HG03135 (cell line): ENCODE results near the gene PLPP2.
"Not testable (repeated sequence)": the region's sequence is repeated elsewhere in the genome, so short reads cannot be mapped to it uniquely, and the experiment has no call there.

Source experiments
- ATAC-seq: cut with Tn5 transposase; IDR thresholded peaks from one replicate; pipeline ENCODE4 v1.9.1; 2021; ENCODE audit warnings: mild to moderate bottlenecking, moderate library complexity; ENCODE audit not compliant: unreplicated experiment

PLPP2 gene

DNA sequence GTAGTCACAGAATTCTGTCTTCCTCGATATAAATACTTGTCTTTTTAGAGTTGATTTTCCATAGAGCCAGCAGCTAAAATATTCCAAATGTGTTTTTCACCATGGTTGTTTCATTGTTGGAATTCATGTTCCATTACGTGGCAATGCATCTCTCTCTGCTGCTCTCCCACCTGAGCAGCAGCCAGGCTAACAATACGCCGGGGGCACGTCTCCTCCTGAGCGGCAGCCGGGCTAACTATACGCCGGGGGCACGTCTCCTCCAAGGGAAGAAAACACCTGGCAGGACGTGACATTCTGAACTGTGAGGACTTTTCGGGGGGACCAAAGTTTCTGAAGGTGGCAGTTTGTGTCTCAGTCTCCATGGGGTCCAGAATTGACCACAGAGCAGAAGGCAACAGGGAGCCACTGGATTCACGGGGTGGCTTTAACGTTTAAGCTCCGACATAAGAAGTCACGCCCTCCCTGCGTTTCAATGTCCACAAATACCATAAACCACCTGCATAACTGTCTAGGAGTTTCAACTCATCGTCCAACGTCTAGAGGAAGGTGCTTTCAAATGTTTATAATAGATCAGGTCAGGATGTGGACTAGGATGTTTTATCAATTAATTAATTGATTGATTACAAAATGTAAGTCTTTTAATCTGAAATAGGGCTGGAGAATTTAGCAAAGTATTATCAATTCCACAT is 15.1 kb downstream of the PLPP2 start:
- no peak for ATAC-seq

GRCh38 chr19:275000-275399 is 16.2 kb downstream of the PLPP2 start:
- ATAC-seq, result no peak

GRCh38 chr19:273393-273792 is 17.8 kb downstream of the PLPP2 start:
- no peak for ATAC-seq

- ATAC-seq, result no peak
Measured at GRCh38 chr19:271856-272255, 19.3 kb downstream of the PLPP2 start.

DNA sequence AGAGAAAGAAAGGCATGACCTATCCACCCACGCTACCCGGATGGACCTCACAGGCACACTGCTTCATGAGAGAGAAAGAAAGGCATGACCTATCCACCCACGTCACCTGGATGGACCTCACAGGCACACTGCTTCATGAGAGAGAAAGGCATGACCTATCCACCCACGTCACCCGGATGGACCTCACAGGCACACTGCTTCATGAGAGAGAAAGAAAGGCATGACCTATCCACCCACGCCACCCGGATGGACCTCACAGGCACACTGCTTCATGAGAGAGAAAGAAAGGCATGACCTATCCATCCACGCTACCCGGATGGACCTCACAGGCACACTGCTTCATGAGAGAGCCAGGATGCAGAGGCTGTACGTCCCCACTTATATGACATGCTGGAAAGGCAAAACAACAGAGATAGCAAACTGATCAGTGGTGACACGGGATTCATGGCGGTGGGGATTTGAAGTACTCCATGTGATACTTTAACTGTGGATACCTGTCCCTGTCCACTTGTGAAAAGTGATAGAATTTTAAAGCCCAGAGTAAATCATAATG is 20.4 kb downstream of the PLPP2 start:
- not testable (repeated sequence) for ATAC-seq

DNA sequence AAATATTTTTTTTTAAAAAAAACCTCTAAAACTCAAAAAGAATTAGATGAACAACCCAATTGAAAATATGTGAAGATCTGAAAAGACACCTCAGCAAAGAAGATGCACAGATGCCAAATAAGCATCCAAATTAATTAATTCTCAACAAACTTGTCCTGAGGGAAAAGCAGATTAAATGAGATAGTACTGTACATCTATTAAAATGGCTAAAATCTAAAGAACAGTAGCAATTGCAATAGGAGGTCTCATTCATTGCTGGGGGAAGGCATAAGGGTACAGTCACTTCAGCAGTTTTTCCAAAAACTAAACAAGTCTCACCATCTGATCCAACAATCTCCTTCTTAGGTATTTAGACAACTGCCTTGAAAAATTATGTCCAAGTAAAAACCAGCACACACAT is 22.0 kb downstream of the PLPP2 start:
- ATAC-seq, result no peak

DNA sequence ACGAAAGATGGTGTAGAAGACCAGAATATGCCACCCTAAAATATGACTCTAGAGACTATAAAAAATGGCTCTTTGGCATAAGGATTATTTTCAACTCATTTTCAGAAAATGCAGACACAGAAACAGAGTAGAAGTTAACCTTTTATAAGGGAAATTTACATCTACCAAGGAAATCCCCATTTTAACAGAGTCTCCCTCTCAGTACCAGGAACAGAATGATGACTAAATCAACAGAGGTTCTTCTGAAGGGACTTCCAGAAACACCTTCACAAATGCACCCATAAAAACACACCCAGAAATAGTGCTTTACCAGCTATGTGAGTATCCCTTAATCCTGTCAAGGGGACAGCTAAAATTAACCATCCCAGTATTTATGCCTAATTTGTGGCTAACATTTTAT is 29.1 kb downstream of the PLPP2 start:
- ATAC-seq, result no peak

DNA sequence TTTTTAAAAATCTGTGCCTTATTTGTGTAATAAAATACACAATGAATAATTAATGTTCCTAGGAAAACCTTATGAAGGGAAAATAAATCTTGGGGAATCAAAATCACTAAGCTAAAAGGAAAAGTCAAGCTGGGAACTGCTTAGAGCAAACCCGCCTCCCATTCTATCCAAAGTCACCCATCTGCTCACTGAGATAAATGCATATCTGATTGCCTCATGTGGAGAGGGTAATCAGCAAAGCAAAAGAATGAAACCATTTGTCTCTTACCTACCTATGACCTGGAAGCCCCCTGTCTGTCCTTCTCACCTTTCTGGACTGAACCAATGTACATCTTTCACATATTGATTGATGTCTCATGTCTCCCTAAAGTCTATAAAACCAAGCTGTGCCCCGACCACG is 34.4 kb downstream of the PLPP2 start:
- not testable (repeated sequence) for ATAC-seq

- not testable (repeated sequence) for ATAC-seq
Measured at GRCh38 chr19:252421-253186, 38.6 kb downstream of the PLPP2 start.

GRCh38 chr19:246551-246950 is 44.7 kb downstream of the PLPP2 start:
- ATAC-seq, result no peak

- ATAC-seq, result not testable (repeated sequence)
Measured at GRCh38 chr19:245900-246299, 45.3 kb downstream of the PLPP2 start.

DNA sequence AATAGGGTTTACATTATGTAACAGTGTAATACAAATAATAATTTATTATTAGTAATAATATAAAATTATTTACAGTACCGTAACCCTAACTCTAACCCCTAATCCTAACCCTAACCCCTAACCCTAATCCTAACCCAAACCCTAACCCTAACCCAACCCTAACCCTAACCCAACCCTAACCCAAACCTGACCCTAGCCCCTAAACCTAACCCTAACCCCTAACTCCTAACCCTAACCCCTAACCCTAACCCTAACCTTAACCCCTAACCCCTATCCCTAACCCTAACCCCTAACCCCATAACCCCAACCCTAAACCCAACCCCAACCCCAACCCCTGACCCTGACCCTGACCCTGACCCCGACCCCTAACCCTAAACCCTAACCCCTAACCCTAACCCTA is 45.7 kb downstream of the PLPP2 start:
- no peak for ATAC-seq
